ENCODE results near the gene UBE2O. TPM values are rescaled to one million over a fixed set of nuclear protein-coding genes. Genes with fewer than 3 reads are reported as not detected.

The UBE2O gene
- total and polyA plus RNA-seq, 3 experiments from 2014 or later: 14.9 to 35.0 (median 33.6) TPM

DNA sequence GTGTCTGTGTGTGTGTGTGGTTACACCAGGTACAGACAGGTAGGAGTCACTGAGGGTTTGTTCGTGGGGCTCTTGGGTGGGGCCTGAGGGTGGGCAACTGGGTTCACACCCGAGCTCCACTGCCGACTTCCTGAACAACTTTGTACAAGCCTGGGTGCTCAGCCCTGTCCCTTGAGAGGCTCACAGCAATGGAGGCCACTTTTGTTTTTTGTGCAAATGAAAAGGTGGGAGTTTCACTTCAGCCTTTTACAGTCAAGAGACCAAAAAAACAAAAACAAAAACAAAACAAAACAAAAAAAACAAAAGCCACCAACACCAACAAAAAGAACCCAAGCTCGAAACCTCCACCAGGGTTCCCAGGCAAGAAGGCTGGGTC lies 45.9 kb upstream of the UBE2O start:
- ChIA-PET POLR2A (interaction anchor here (0.6 to 1.0 kb wide), 4 partner anchors 8 to 1348 kb away, joined by 3 to 7 read pairs (median 3); partner anchors contain the start of gene AANAT), CTCF (interaction anchor here (0.9 to 3.7 kb wide), 4 partner anchors 9 to 32 kb away, joined by 3 to 17 read pairs (median 6); partner anchors contain the start of gene AANAT)
- peak overlapping the region; percentile 1 for H3K27ac ChIP-seq (ENCODE audit: low read depth, low read length)
- H3K4me3 Mint-ChIP-seq: peak overlapping the region; percentile 87 to 98 (median 91)
- peaks cover 48 to 80% (median 54%) of the 10 kb centered on the region in 3 donors for H3K4me1 Mint-ChIP-seq
- H3K27me3 Mint-ChIP-seq: no peaks in the 10 kb centered on the region
- peaks cover 0 to under 1% (median 0%) of the 10 kb centered on the region in 5 donors for H3K9me3 Mint-ChIP-seq
- H3K4me3 ChIP-seq (ENCODE audit: low read length): no peak overlapping the region
- peaks cover 0 to 28% (median 4%) of the 10 kb centered on the region in 3 donors for H3K36me3 Mint-ChIP-seq
- no peaks in the 10 kb centered on the region for H3K9me3 ChIP-seq (ENCODE audit: low read length)
- H3K27ac Mint-ChIP-seq: peak overlapping the region; percentile 59 to 99 (median 96)
- peaks cover 57% of the 10 kb centered on the region for H3K4me1 ChIP-seq (ENCODE audit: insufficient read depth, low read length)
- no peaks in the 10 kb centered on the region for H3K27me3 ChIP-seq (ENCODE audit: insufficient read depth, low read length, poor library complexity, severe bottlenecking)
- no peaks in the 10 kb centered on the region for H3K36me3 ChIP-seq (ENCODE audit: insufficient read depth, low read length)
- peak in 1 of 5 donors; percentile 33 for DNase-seq

GRCh38 chr17:76497979-76498875 lies 45.3 kb upstream of the UBE2O start:
- Mint-ChIP-seq H3K4me3 (peak overlapping the region; percentile 87 to 98 (median 91)), H3K36me3 (peaks cover 0 to 28% (median 4%) of the 10 kb centered on the region in 3 donors), H3K9me3 (peaks cover 0 to 2% (median 0%) of the 10 kb centered on the region in 5 donors), H3K27me3 (no peaks in the 10 kb centered on the region), H3K4me1 (peaks cover 54 to 86% (median 60%) of the 10 kb centered on the region in 3 donors), H3K27ac (peak overlapping the region; percentile 59 to 99 (median 96))
- Histone ChIP-seq H3K27me3 (ENCODE audit: insufficient read depth, low read length, poor library complexity, severe bottlenecking) (no peaks in the 10 kb centered on the region), H3K9me3 (ENCODE audit: low read length) (no peaks in the 10 kb centered on the region), H3K36me3 (ENCODE audit: insufficient read depth, low read length) (no peaks in the 10 kb centered on the region), H3K4me3 (ENCODE audit: low read length) (no peak overlapping the region), H3K27ac (ENCODE audit: low read depth, low read length) (no peak overlapping the region), H3K4me1 (ENCODE audit: insufficient read depth, low read length) (peaks cover 63% of the 10 kb centered on the region)
- peak in 1 of 5 donors; percentile 5 for DNase-seq
- POLR2A ChIA-PET: interaction anchor here (0.5 to 0.7 kb wide), 4 partner anchors 9 to 1349 kb away, joined by 3 to 7 read pairs (median 3); partner anchors contain the start of gene AANAT
- CTCF ChIA-PET: interaction anchor here (0.9 to 3.7 kb wide), 4 partner anchors 9 to 90 kb away, joined by 3 to 17 read pairs (median 6); partner anchors contain the start of gene AANAT

DNA sequence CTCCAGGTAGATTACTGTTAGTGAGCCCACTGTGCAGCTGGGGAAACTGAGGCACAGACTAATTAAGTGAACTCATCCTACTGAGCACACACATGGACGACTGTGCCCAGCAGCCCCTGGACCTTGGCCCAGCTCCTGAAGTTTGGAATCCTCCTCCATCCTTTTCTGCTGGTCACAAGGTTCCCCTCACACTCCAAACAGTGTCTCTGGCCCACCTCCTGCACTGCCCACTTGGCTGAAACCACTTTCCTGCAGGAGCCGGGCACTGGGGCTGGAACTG lies 44.7 kb upstream of the UBE2O start:
- H3K27ac ChIP-seq (ENCODE audit: low read depth, low read length): no peak overlapping the region
- POLR2A ChIA-PET: no interaction called here

DNA sequence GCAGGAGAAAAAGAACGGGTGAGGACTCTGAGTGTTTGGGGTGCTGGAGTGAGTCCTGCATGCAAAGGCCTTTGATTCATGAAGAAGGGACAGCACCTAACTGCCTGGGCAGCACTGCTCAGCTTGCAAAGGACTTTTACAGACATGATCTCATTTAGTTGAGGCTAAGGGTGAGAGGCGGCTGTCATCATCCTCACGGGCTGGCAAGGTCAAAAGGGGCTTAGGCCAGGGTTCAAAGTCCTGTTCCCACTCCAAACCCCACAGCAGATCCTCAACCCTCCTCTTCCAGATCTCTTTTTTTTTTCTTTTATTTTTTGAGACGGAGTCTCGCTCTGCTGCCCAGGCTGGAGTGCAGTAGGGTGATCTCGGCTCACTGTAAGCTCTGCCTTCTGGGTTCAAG lies 43.5 kb upstream of the UBE2O start:
- ChIA-PET CTCF (interaction anchor here (1.5 kb wide), 1 partner anchor 27 kb away, joined by 4 read pairs; no protein-coding TSS in a partner anchor), POLR2A (no interaction called here)
- Histone ChIP-seq H3K9me3 (ENCODE audit: low read length) (no peaks in the 10 kb centered on the region), H3K27me3 (ENCODE audit: insufficient read depth, low read length, poor library complexity, severe bottlenecking) (no peaks in the 10 kb centered on the region), H3K27ac (ENCODE audit: low read depth, low read length) (no peak overlapping the region), H3K4me1 (ENCODE audit: insufficient read depth, low read length) (peaks cover 68% of the 10 kb centered on the region), H3K36me3 (ENCODE audit: insufficient read depth, low read length) (no peaks in the 10 kb centered on the region), H3K4me3 (ENCODE audit: low read length) (no peak overlapping the region)
- peaks cover 67 to 89% (median 73%) of the 10 kb centered on the region in 3 donors for H3K4me1 Mint-ChIP-seq
- no peaks in the 10 kb centered on the region for H3K27me3 Mint-ChIP-seq
- H3K27ac Mint-ChIP-seq: peak overlapping the region in 7 of 8 donors; percentile 29 to 96 (median 84)
- H3K4me3 Mint-ChIP-seq: peak overlapping the region in 5 of 7 donors; percentile 12 to 80 (median 41)
- DNase-seq: no peak
- peaks cover 0 to 28% (median 4%) of the 10 kb centered on the region in 3 donors for H3K36me3 Mint-ChIP-seq
- H3K9me3 Mint-ChIP-seq: peaks cover 0 to 2% (median 0%) of the 10 kb centered on the region in 5 donors

More for the DNA sequence above, 44.7 kb upstream of the UBE2O start:
- Histone ChIP-seq H3K4me1 (ENCODE audit: insufficient read depth, low read length) (peaks cover 68% of the 10 kb centered on the region), H3K4me3 (ENCODE audit: low read length) (no peak overlapping the region), H3K9me3 (ENCODE audit: low read length) (no peaks in the 10 kb centered on the region), H3K27me3 (ENCODE audit: insufficient read depth, low read length, poor library complexity, severe bottlenecking) (no peaks in the 10 kb centered on the region), H3K36me3 (ENCODE audit: insufficient read depth, low read length) (no peaks in the 10 kb centered on the region)
- H3K36me3 Mint-ChIP-seq: peaks cover 0 to 28% (median 4%) of the 10 kb centered on the region in 3 donors
- no peaks in the 10 kb centered on the region for H3K27me3 Mint-ChIP-seq
- H3K4me1 Mint-ChIP-seq: peaks cover 60 to 89% (median 66%) of the 10 kb centered on the region in 3 donors
- H3K4me3 Mint-ChIP-seq: peak overlapping the region in 5 of 7 donors; percentile 52 to 96 (median 81)
- no peak for DNase-seq
- CTCF ChIA-PET: interaction anchor here (1.1 to 3.7 kb wide), 4 partner anchors 8 to 89 kb away, joined by 4 to 17 read pairs (median 6); partner anchors contain the start of gene AANAT
- peak overlapping the region in 6 of 8 donors; percentile 81 to 96 (median 88) for H3K27ac Mint-ChIP-seq
- peaks cover 0 to 2% (median 0%) of the 10 kb centered on the region in 5 donors for H3K9me3 Mint-ChIP-seq

GRCh38 chr17:76495663-76496400 lies 42.9 kb upstream of the UBE2O start:
- Histone ChIP-seq H3K27me3 (ENCODE audit: insufficient read depth, low read length, poor library complexity, severe bottlenecking) (no peaks in the 10 kb centered on the region), H3K9me3 (ENCODE audit: low read length) (no peaks in the 10 kb centered on the region), H3K27ac (ENCODE audit: low read depth, low read length) (no peak overlapping the region), H3K4me1 (ENCODE audit: insufficient read depth, low read length) (peaks cover 68% of the 10 kb centered on the region), H3K4me3 (ENCODE audit: low read length) (no peak overlapping the region), H3K36me3 (ENCODE audit: insufficient read depth, low read length) (no peaks in the 10 kb centered on the region)
- peak overlapping the region; percentile 29 to 99 (median 81) for H3K27ac Mint-ChIP-seq
- no peaks in the 10 kb centered on the region for H3K27me3 Mint-ChIP-seq
- H3K9me3 Mint-ChIP-seq: peaks cover 0 to 2% (median 0%) of the 10 kb centered on the region in 5 donors
- ChIA-PET POLR2A (no interaction called here), CTCF (no interaction called here)
- H3K4me3 Mint-ChIP-seq: peak overlapping the region in 2 of 7 donors; percentile 60 to 80
- peaks cover 67 to 93% (median 73%) of the 10 kb centered on the region in 3 donors for H3K4me1 Mint-ChIP-seq
- H3K36me3 Mint-ChIP-seq: peaks cover 0 to 28% (median 4%) of the 10 kb centered on the region in 3 donors
- no peak for DNase-seq

DNA sequence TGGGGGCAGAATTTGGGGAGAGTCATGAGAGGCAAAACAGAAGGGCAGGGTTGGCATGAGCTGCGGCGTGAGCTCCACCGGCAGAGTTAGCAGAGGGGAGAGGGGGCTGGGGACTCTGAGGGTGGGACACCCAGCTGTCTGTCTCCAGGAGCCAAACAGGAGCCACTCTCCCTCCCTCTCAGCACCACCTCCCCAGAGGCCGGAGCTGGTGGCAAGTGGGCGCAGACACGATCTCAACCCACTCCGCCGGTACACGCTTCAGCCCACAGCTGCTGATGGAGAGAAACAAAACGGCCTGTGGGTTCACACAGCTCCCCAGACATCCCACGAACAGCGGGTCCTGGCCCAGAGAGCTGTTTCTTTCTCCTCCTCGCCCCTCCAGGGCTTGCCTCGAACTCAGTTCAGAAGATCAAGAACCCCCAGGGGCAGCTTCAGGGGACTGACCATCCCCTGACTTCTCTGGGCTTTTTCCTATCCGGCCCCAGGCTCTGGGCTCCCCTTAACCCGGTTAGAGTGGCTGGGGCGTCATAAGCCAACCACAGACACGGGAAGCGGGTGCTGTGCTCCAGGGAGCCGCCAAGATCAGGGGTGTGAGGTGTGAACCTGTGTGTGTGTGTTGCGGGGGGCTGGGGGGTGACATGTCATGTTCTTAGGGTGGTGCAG lies 40.7 kb upstream of the UBE2O start:
- Mint-ChIP-seq H3K27ac (peak overlapping the region; percentile 82 to 99 (median 98)), H3K9me3 (peaks cover 0 to 2% (median 0%) of the 10 kb centered on the region in 5 donors), H3K4me1 (peaks cover 61 to 93% (median 63%) of the 10 kb centered on the region in 3 donors), H3K4me3 (peak overlapping the region; percentile 78 to 92 (median 90)), H3K27me3 (no peaks in the 10 kb centered on the region), H3K36me3 (peaks cover 0 to 16% (median 0%) of the 10 kb centered on the region in 3 donors)
- H3K4me1 ChIP-seq (ENCODE audit: insufficient read depth, low read length): peaks cover 48% of the 10 kb centered on the region
- ChIA-PET POLR2A (interaction anchor here (0.6 to 2.3 kb wide), 8 partner anchors 8 to 414 kb away, joined by 3 to 9 read pairs (median 4); partner anchors contain the start of genes RHBDF2 and UBALD2), CTCF (interaction anchor here (0.7 to 2.7 kb wide), 15 partner anchors 9 to 189 kb away, joined by 3 to 15 read pairs (median 5); partner anchors contain the start of genes AANAT and UBE2O)
- H3K9me3 ChIP-seq (ENCODE audit: low read length): no peaks in the 10 kb centered on the region
- no peaks in the 10 kb centered on the region for H3K36me3 ChIP-seq (ENCODE audit: insufficient read depth, low read length)
- peak overlapping the region; percentile 72 for H3K27ac ChIP-seq (ENCODE audit: low read depth, low read length)
- H3K27me3 ChIP-seq (ENCODE audit: insufficient read depth, low read length, poor library complexity, severe bottlenecking): no peaks in the 10 kb centered on the region
- H3K4me3 ChIP-seq (ENCODE audit: low read length): peak overlapping the region; percentile 51
- peak; percentile 41 to 73 (median 46) for DNase-seq

All from CD8-positive, alpha-beta memory T cell (primary cell).